Muscle layer of colon (tissue), 2 donors: ENCODE data around the gene CXCL3.

Experiments
- H3K27ac ChIP-seq: one replicate; pipeline ENCODE4 v1.7.0; 2013; ENCODE audit warnings: low read depth, mild to moderate bottlenecking, low read length, moderate library complexity
- H3K27me3 ChIP-seq, 2 donors: one replicate each; pipeline ENCODE4 v1.7.0; 2013; ENCODE audit warnings: low read length in 2 of 2, mild to moderate bottlenecking in 2 of 2; ENCODE audit not compliant: insufficient read depth in 2 of 2, control insufficient read depth in 1 of 2
- H3K36me3 ChIP-seq: one replicate; pipeline ENCODE4 v1.7.0; 2013; ENCODE audit warnings: mild to moderate bottlenecking, low read length; ENCODE audit not compliant: insufficient read depth
- H3K4me1 ChIP-seq: one replicate; pipeline ENCODE4 v1.7.0; 2013; ENCODE audit warnings: mild to moderate bottlenecking, low read length; ENCODE audit not compliant: insufficient read depth
- H3K4me3 ChIP-seq, 2 donors: one replicate each; pipeline ENCODE4 v1.7.0; 2013; ENCODE audit warnings: low read length in 2 of 2, low read depth in 1 of 2, mild to moderate bottlenecking in 1 of 2, moderate library complexity in 1 of 2
- H3K9ac ChIP-seq: one replicate; pipeline ENCODE4 v1.7.0; 2013; ENCODE audit warnings: low read length
- H3K9me3 ChIP-seq: one replicate; pipeline ENCODE4 v1.7.0; 2013; ENCODE audit warnings: mild to moderate bottlenecking, low read length
- donor health status: abdominal sarcoma.
- donor health status: Adenocarcinoma of cecum.

Gene CXCL3

DNA sequence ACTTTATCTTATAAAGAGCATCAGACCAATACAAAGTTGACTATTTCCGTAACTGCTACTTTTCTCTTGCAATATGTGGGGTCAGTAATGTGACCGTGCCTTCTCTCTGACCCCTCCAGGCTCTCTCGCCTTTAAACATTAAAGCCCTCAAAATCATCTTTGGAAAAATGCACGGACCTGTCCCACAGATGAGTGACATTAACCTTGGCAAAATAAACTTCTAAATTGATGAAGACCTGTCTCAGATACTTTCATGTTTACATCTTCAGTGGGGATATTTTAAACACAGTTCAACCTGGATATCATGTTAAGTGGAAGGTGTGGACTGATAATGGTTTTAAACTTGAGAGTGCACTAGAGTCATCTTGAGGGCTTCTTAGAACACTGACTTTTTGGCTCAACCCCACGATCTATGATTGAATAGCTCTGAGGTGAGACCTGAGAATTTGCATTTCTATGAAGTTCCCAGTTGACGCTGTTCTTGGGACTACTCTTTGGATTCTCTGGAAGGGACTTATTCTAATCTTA lies 26.7 kb upstream of the CXCL3 start:
- no peaks in the 10 kb centered on the region for H3K9me3 ChIP-seq
- no peaks in the 10 kb centered on the region for H3K4me1 ChIP-seq
- H3K36me3 ChIP-seq, result no peaks in the 10 kb centered on the region
- H3K9ac ChIP-seq, result no peak overlapping the region
- H3K4me3 ChIP-seq, result no peak overlapping the region
- no peaks in the 10 kb centered on the region for H3K27me3 ChIP-seq
- no peak overlapping the region for H3K27ac ChIP-seq

DNA sequence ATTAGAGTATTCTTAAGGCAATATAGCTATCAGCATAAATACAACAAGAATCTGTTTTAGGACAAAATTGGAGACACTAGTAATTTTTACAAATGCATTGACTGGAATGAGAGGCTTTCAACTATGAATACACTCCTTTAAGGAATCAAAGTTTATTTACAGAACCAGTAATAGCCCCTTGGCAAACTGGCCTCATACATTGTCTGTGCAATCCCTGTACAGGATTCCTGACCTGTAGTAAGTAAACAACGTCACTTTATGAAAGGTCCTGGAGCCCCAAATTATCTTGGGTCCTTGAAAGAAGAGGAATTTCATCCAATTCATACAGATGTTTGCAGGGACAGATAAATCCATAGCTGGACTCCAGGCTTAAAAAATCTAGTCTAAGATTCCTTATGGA lies 25.4 kb upstream of the CXCL3 start:
- Histone ChIP-seq H3K9ac (no peak overlapping the region), H3K36me3 (no peaks in the 10 kb centered on the region), H3K4me1 (no peaks in the 10 kb centered on the region), H3K9me3 (no peaks in the 10 kb centered on the region), H3K27me3 (no peaks in the 10 kb centered on the region), H3K4me3 (no peak overlapping the region), H3K27ac (no peak overlapping the region)

GRCh38 chr4:74062953-74063352 lies 24.5 kb upstream of the CXCL3 start:
- Histone ChIP-seq H3K27ac (no peak overlapping the region), H3K9me3 (no peaks in the 10 kb centered on the region), H3K36me3 (no peaks in the 10 kb centered on the region), H3K4me3 (no peak overlapping the region), H3K9ac (no peak overlapping the region), H3K4me1 (no peaks in the 10 kb centered on the region), H3K27me3 (no peaks in the 10 kb centered on the region)

GRCh38 chr4:74061430-74061829 lies 22.9 kb upstream of the CXCL3 start:
- Histone ChIP-seq H3K36me3 (no peaks in the 10 kb centered on the region), H3K9ac (no peak overlapping the region), H3K27me3 (no peaks in the 10 kb centered on the region), H3K9me3 (no peaks in the 10 kb centered on the region), H3K4me1 (no peaks in the 10 kb centered on the region), H3K4me3 (no peak overlapping the region), H3K27ac (no peak overlapping the region)

DNA sequence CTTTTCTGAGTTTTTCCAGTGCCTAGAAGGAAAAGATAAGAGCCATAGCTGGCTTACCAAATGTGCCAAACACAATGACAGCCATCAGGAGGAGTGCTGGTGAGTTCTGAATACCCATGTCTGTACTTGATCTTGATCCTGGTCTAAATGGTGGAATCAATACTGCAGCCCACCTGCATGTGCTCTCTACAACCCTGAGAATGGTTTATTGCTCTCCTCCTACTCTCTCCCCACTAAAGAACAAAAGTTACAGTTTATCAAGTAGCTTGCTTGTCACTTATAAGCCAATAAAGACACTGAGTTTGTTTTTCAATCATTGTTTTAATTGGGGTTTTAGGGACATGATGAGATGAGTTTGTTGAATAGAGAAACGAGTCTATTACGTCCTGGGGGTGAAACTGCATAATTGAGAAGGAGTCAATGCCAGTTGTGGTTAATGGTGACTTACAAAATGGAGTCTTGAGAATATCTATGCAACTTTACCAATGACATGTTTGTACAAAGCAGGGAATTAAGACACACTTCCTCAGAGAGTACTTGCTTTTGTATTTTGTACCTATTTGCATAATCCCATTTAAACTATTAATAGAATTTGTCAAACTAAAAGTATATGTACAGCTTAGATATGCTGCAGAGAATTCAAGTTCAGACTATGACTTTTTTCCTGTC lies 20.8 kb upstream of the CXCL3 start:
- Histone ChIP-seq H3K4me1 (no peaks in the 10 kb centered on the region), H3K9me3 (no peaks in the 10 kb centered on the region), H3K4me3 (no peak overlapping the region), H3K27ac (no peak overlapping the region), H3K27me3 (no peaks in the 10 kb centered on the region), H3K36me3 (no peaks in the 10 kb centered on the region), H3K9ac (no peak overlapping the region)

DNA sequence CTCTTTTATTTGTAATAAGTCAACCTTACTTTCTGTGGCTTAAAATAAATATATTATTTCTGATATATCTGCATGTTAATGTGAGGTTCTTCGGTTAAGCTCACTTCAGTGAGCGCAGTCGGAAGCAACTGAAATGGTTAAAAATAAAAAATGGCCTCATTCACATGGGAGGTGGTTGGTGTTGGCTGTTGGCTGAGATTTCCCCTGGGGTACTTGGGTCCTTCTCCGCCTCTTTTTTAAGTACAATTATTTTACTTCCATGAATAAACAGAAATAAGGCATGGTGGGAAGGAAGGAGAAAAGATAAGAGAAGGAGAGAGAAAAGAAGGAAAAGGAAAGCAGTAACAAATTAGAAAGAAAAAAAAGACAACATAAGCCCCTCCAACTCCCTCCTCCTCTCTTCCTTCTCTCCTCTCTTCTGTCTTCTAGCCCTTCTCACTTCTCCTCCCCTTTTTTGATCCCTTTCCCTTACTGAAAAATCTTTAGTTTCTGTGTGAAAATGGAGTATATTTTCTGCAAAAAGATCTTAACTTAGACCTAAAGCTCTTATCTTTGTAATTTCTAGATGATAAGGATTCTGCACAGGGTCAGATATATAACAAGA lies 19.7 kb upstream of the CXCL3 start:
- Histone ChIP-seq H3K36me3 (no peaks in the 10 kb centered on the region), H3K27me3 (no peaks in the 10 kb centered on the region), H3K27ac (no peak overlapping the region), H3K4me3 (no peak overlapping the region), H3K4me1 (no peaks in the 10 kb centered on the region), H3K9me3 (no peaks in the 10 kb centered on the region), H3K9ac (no peak overlapping the region)

- H3K27me3 ChIP-seq, result no peaks in the 10 kb centered on the region
- no peak overlapping the region for H3K9ac ChIP-seq
- no peaks in the 10 kb centered on the region for H3K36me3 ChIP-seq
- H3K9me3 ChIP-seq, result no peaks in the 10 kb centered on the region
- H3K4me3 ChIP-seq, result no peak overlapping the region
- no peaks in the 10 kb centered on the region for H3K4me1 ChIP-seq
- H3K27ac ChIP-seq, result no peak overlapping the region
Observed at GRCh38 chr4:74057588-74057987, 19.1 kb upstream of the CXCL3 start.

GRCh38 chr4:74056858-74057562 lies 18.5 kb upstream of the CXCL3 start:
- no peaks in the 10 kb centered on the region for H3K4me1 ChIP-seq

GRCh38 chr4:74056114-74056857 lies 17.8 kb upstream of the CXCL3 start:
- Histone ChIP-seq H3K4me1 (no peaks in the 10 kb centered on the region), H3K27ac (no peak overlapping the region), H3K4me3 (no peak overlapping the region), H3K27me3 (no peaks in the 10 kb centered on the region), H3K9me3 (no peaks in the 10 kb centered on the region), H3K9ac (no peak overlapping the region), H3K36me3 (no peaks in the 10 kb centered on the region)

More at GRCh38 chr4:74056858-74057562, 18.5 kb upstream of the CXCL3 start:
- H3K27ac ChIP-seq, result no peak overlapping the region
- H3K9ac ChIP-seq, result no peak overlapping the region
- H3K9me3 ChIP-seq, result no peaks in the 10 kb centered on the region
- no peaks in the 10 kb centered on the region for H3K36me3 ChIP-seq
- H3K4me3 ChIP-seq, result no peak overlapping the region
- no peaks in the 10 kb centered on the region for H3K27me3 ChIP-seq

GRCh38 chr4:74055498-74055897 lies 17.0 kb upstream of the CXCL3 start:
- Histone ChIP-seq H3K9me3 (no peaks in the 10 kb centered on the region), H3K27ac (no peak overlapping the region), H3K27me3 (no peaks in the 10 kb centered on the region), H3K36me3 (no peaks in the 10 kb centered on the region), H3K9ac (no peak overlapping the region), H3K4me3 (no peak overlapping the region), H3K4me1 (no peaks in the 10 kb centered on the region)

DNA sequence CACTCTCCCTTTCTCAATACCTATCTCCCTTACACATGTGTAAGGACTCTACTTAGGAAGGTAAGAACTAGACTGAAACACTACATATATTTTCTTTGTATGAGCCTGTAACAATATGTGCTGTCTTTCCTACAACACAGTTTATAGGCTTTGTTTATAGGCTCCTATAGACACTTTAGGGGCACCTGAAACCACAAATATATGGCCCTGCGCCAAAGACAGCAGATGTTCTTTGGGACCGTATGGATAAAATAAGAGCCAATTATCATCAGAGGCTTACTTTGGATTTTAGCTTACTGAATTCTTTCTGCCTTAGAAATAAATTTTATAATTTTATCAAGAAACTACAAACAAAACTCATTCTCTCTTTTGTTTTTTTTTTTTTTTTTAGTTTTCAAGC lies 16.6 kb upstream of the CXCL3 start:
- Histone ChIP-seq H3K9me3 (no peaks in the 10 kb centered on the region), H3K36me3 (no peaks in the 10 kb centered on the region), H3K9ac (no peak overlapping the region), H3K27ac (no peak overlapping the region), H3K4me3 (no peak overlapping the region), H3K27me3 (no peaks in the 10 kb centered on the region), H3K4me1 (no peaks in the 10 kb centered on the region)
